ENCODE measurements around the gene SLC8A2.

- TF ChIP-seq POLR2A (IDR thresholded peaks at IDR 0.05): no peak
- TF ChIP-seq CTCF (IDR thresholded peaks at IDR 0.05): no peak
These were observed 38.3 kb upstream of the SLC8A2 start for GRCh38 chr19:47509973-47510372.

Data from ovary (tissue), 3 donors.